CD14-positive monocyte (primary cell): ENCODE data around the gene PADI1. TPM values are rescaled to one million over a fixed set of nuclear protein-coding genes. Genes with fewer than 3 reads are reported as not detected.
A peak's percentile ranks its signal among the peaks of the same experiment; 100 is the strongest.

Experiments
- DNase-seq, 3 donors: peaks; one replicate each; pipeline ENCODE4 v3.0.0-alpha.2; 2011 to 2022
- H2AFZ ChIP-seq: 2 replicates; pipeline ENCODE4 v1.6.0; 2012; ENCODE audit warnings: mild to moderate bottlenecking, low read depth, low read length, inconsistent platforms; ENCODE audit not compliant: insufficient read depth, poor library complexity, severe bottlenecking
- H3K27ac ChIP-seq, 2 donors: 1 replicate in 1 of 2; 2 replicates in 1 of 2; pipeline ENCODE4 v1.5.1; 2012 to 2013; ENCODE audit warnings: low read length in 2 of 2, control low read depth in 1 of 2, inconsistent platforms in 1 of 2, low read depth in 1 of 2, mild to moderate bottlenecking in 1 of 2
- H3K27me3 ChIP-seq, 2 donors: one replicate each; pipeline versions ENCODE4 v1.6.0 to v1.6.1; 2011 to 2013; ENCODE audit warnings: low read length in 2 of 2; ENCODE audit not compliant: control insufficient read depth in 2 of 2, insufficient read depth in 2 of 2
- H3K36me3 ChIP-seq, 2 donors: replicated peaks in 1 of 2; 1 replicate in 1 of 2; 2 replicates in 1 of 2; pipeline versions ENCODE4 v1.5.1 to v1.6.1; 2012 to 2013; ENCODE audit warnings: low read length in 2 of 2, control low read depth in 1 of 2, inconsistent platforms in 1 of 2, mild to moderate bottlenecking in 1 of 2; ENCODE audit not compliant: insufficient read depth in 2 of 2, control insufficient read depth in 1 of 2
- H3K4me1 ChIP-seq, 2 donors: 1 replicate in 1 of 2; 2 replicates in 1 of 2; pipeline versions ENCODE4 v1.5.1 to v1.6.1; 2012 to 2013; ENCODE audit warnings: low read length in 2 of 2, control low read depth in 1 of 2, inconsistent platforms in 1 of 2, mild to moderate bottlenecking in 1 of 2, moderate library complexity in 1 of 2; ENCODE audit not compliant: insufficient read depth in 2 of 2, control insufficient read depth in 1 of 2
- H3K4me2 ChIP-seq: replicated peaks from 2 replicates; pipeline ENCODE3; 2012; ENCODE audit warnings: low read length, moderate library complexity, mild to moderate bottlenecking; ENCODE audit not compliant: poor library complexity, severe bottlenecking; ENCODE audit errors: extremely low read depth
- H3K4me3 ChIP-seq, 3 experiments: fragments of 200-600 bp in 1 of 3; sonication (generic) in 1 of 3; replicated peaks in 1 of 3; 1 replicate in 2 of 3; 2 replicates in 1 of 3; pipeline ENCODE4 v1.5.1; 2011 to 2013; ENCODE audit warnings: low read length in 3 of 3, mild to moderate bottlenecking in 3 of 3, control low read depth in 2 of 3, low read depth in 2 of 3, inconsistent platforms in 1 of 3, moderate library complexity in 1 of 3
- H3K79me2 ChIP-seq: 2 replicates; pipeline ENCODE4 v1.6.0; 2012; ENCODE audit warnings: mild to moderate bottlenecking, control low read depth, inconsistent platforms, low read length, moderate library complexity; ENCODE audit not compliant: insufficient read depth
- H3K9ac ChIP-seq: 2 replicates; pipeline ENCODE4 v1.6.0; 2017; ENCODE audit warnings: low read length, mild to moderate bottlenecking; ENCODE audit not compliant: insufficient read depth, poor library complexity, severe bottlenecking
- H3K9me3 ChIP-seq, 2 donors: replicated peaks in 1 of 2; 1 replicate in 1 of 2; 2 replicates in 1 of 2; pipeline versions ENCODE4 v1.5.1 to v1.6.1; 2012 to 2013; ENCODE audit warnings: low read length in 2 of 2, control low read depth in 1 of 2; ENCODE audit not compliant: control insufficient read depth in 1 of 2, insufficient read depth in 1 of 2
- H4K20me1 ChIP-seq: 2 replicates; pipeline ENCODE4 v1.6.0; 2012; ENCODE audit warnings: mild to moderate bottlenecking, low read length, control low read depth, moderate library complexity; ENCODE audit not compliant: insufficient read depth
- H3K27ac Mint-ChIP-seq, 7 donors: one replicate each; pipeline ENCODE4 v1.8.0; 2020; ENCODE audit warnings: mild to moderate bottlenecking in 7 of 7, mixed read lengths in 7 of 7, moderate library complexity in 6 of 7, inconsistent platforms in 2 of 7
- H3K27me3 Mint-ChIP-seq, 3 donors: one replicate each; pipeline ENCODE4 v1.8.0; 2021 to 2022; ENCODE audit warnings: low read depth in 3 of 3, mild to moderate bottlenecking in 3 of 3, mixed read lengths in 3 of 3, moderate library complexity in 3 of 3, inconsistent platforms in 1 of 3
- H3K36me3 Mint-ChIP-seq, 2 donors: one replicate each; pipeline ENCODE4 v1.8.0; 2020; ENCODE audit warnings: mixed read lengths in 2 of 2, inconsistent platforms in 1 of 2, mild to moderate bottlenecking in 1 of 2
- H3K4me1 Mint-ChIP-seq: one replicate; pipeline ENCODE4 v1.8.0; 2020; ENCODE audit warnings: mild to moderate bottlenecking, mixed read lengths
- H3K4me3 Mint-ChIP-seq, 2 donors: one replicate each; pipeline ENCODE4 v1.8.0; 2020; ENCODE audit warnings: mild to moderate bottlenecking in 2 of 2, mixed read lengths in 2 of 2, moderate library complexity in 1 of 2
- H3K9me3 Mint-ChIP-seq, 7 donors: one replicate each; pipeline ENCODE4 v1.8.0; 2020 to 2022; ENCODE audit warnings: mixed read lengths in 7 of 7, mild to moderate bottlenecking in 6 of 7, moderate library complexity in 6 of 7, inconsistent platforms in 2 of 7
- WGBS: methylation state at CpG from one replicate; pipeline ENCODE4 v1.1.5; 2013; ENCODE audit warnings: missing lambda C conversion rate; ENCODE audit not compliant: insufficient coverage; 5-methylcytosine and 5-hydroxymethylcytosine counted together
- intact Hi-C, 2 donors: fragments of 100-400 bp; cut with micrococcal nuclease; formaldehyde crosslinking; loops; one replicate each; pipeline versions ENCODE4 v1.15.0 to v1.15.1; 2023
- polyA plus RNA-seq, 3 donors: library from polyadenylated mRNA; depleted of rRNA in 1 of 3; unstranded in 2 of 3; stranded (reverse) in 1 of 3; fragments of 300-500 nt in 2 of 3; fragments of >200 nt in 1 of 3; fragmentation: Illumina TruSeq in 2 of 3; gene quantifications; 1 replicate in 2 of 3; 2 replicates in 1 of 3; pipeline ENCODE4 v1.2.3, GENCODE V29; 2012 to 2021
- TF ChIP-seq, protein P1 (sequence below): fragments of 200-600 bp; IDR thresholded peaks from one replicate; pipeline ENCODE4 v1.8.0; 2022; ENCODE audit warnings: antibody characterized with exemption, mild to moderate bottlenecking

The PADI1 gene
- polyA plus RNA-seq, 3 donors = not detected

DNA sequence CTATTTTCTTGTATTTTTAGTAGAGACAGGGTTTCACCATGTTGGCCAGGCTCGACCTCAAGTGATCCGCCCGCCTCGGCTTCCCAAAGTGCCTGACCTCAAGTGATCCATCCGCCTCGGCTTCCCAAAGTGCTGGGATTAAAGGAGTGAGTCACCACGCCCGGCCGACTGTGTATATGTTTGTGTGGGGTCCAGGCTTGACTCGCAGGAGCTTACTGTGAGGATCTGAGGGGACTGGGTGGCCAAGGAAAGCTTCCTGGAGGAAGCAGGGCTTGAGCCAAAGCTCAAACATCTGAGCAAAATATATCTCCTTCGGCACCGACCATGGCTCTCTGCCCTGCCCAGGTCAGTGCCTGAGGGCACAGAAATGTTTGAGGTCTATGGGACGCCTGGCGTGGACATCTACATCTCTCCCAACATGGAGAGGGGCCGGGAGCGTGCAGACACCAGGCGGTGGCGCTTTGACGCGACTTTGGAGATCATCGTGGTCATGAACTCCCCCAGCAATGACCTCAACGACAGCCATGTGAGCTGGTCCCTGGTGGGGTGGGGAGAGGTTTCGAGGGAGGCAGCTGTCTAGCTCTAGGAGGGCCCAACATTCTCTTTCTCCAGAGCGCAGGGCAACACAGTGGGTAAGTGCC is 54.4 kb downstream of the PADI1 start:
- peaks cover 7% of the 10 kb centered on the region for H3K4me1 Mint-ChIP-seq
- no peaks in the 10 kb centered on the region for H3K36me3 Mint-ChIP-seq
- H3K4me2 ChIP-seq = no peak overlapping the region
- intact Hi-C loops = no loop called here
- no peaks in the 10 kb centered on the region for H3K27me3 ChIP-seq
- 94% methylated on average over 9 of the region's 24 CpGs for WGBS
- no peaks in the 10 kb centered on the region for H3K79me2 ChIP-seq
- H4K20me1 ChIP-seq = no peaks in the 10 kb centered on the region
- H3K9me3 Mint-ChIP-seq = peaks cover 0 to 2% (median 0%) of the 10 kb centered on the region in 7 donors
- H3K4me1 ChIP-seq = no peaks in the 10 kb centered on the region
- no peak overlapping the region for H3K9ac ChIP-seq
- H3K27me3 Mint-ChIP-seq = peaks cover 0 to 3% (median 3%) of the 10 kb centered on the region in 3 donors
- H3K36me3 ChIP-seq = no peaks in the 10 kb centered on the region
- no peak overlapping the region for H2AFZ ChIP-seq
- H3K4me3 Mint-ChIP-seq = no peak overlapping the region
- H3K9me3 ChIP-seq = no peaks in the 10 kb centered on the region
- H3K27ac ChIP-seq = no peak overlapping the region
- no peak overlapping the region for H3K4me3 ChIP-seq
- TF ChIP-seq, protein P1, sequence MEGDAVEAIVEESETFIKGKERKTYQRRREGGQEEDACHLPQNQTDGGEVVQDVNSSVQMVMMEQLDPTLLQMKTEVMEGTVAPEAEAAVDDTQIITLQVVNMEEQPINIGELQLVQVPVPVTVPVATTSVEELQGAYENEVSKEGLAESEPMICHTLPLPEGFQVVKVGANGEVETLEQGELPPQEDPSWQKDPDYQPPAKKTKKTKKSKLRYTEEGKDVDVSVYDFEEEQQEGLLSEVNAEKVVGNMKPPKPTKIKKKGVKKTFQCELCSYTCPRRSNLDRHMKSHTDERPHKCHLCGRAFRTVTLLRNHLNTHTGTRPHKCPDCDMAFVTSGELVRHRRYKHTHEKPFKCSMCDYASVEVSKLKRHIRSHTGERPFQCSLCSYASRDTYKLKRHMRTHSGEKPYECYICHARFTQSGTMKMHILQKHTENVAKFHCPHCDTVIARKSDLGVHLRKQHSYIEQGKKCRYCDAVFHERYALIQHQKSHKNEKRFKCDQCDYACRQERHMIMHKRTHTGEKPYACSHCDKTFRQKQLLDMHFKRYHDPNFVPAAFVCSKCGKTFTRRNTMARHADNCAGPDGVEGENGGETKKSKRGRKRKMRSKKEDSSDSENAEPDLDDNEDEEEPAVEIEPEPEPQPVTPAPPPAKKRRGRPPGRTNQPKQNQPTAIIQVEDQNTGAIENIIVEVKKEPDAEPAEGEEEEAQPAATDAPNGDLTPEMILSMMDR = no peak
- DNase-seq = no peak
- H3K27ac Mint-ChIP-seq = peak overlapping the region in 1 of 7 donors; percentile 66

DNA sequence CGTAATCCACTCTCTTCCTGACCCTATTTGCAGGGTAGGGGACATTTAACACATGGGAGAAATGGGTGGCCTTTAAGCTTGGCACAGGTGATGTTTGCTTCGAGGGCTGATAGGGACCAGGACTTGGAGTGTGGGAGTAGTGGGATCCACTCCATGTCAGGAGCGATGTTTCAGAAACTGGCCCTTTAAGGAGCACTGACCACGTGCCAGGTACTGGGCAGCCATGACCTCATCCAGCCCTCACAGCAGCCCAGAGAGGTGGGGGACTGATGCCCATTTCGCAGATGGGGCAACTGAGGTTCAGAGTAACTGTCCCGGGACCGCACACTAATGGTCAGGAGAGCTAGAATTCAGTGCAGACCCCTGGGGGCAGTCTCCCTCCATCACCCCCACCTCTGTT is 55.3 kb downstream of the PADI1 start:
- H3K4me2 ChIP-seq = no peak overlapping the region
- H3K4me3 Mint-ChIP-seq = no peak overlapping the region

More for the DNA sequence above, 55.3 kb downstream of the PADI1 start:
- peaks cover 0 to 2% (median 0%) of the 10 kb centered on the region in 7 donors for H3K9me3 Mint-ChIP-seq
- intact Hi-C loops = no loop called here
- H3K36me3 Mint-ChIP-seq = no peaks in the 10 kb centered on the region
- Histone ChIP-seq H3K4me3 (no peak overlapping the region), H3K79me2 (no peaks in the 10 kb centered on the region), H3K4me1 (no peaks in the 10 kb centered on the region), H3K36me3 (no peaks in the 10 kb centered on the region), H3K27me3 (no peaks in the 10 kb centered on the region), H2AFZ (no peak overlapping the region), H3K9ac (no peak overlapping the region), H3K27ac (no peak overlapping the region), H4K20me1 (no peaks in the 10 kb centered on the region), H3K9me3 (no peaks in the 10 kb centered on the region)
- TF ChIP-seq, protein P1 = no peak
- peaks cover 7% of the 10 kb centered on the region for H3K4me1 Mint-ChIP-seq
- peaks cover 0 to 3% (median 3%) of the 10 kb centered on the region in 3 donors for H3K27me3 Mint-ChIP-seq
- DNase-seq = no peak
- no peak overlapping the region for H3K27ac Mint-ChIP-seq
- 100% methylated on average over 6 of the region's 7 CpGs for WGBS
